Activated T-cell treated with anti-CD3 and anti-CD28 coated beads for 1 hour (primary cell): ENCODE measurements around the gene TOLLIP.
A peak's percentile ranks its signal among the peaks of the same experiment; 100 is the strongest.

Experiments used
- DNase-seq: peaks from one replicate; pipeline ENCODE4 v3.0.0-alpha.2; 2020; ENCODE audit warnings: low read depth

Gene TOLLIP

GRCh38 chr11:1310772-1311468 is 1.5 kb upstream of the TOLLIP start:
- peak; percentile 38 for DNase-seq

- DNase-seq = no peak
Observed at GRCh38 chr11:1310318-1310687, 871 bp upstream of the TOLLIP start.

GRCh38 chr11:1308743-1309497 is 512 bp downstream of the TOLLIP start:
- DNase-seq = no peak

- DNase-seq = no peak
Observed at GRCh38 chr11:1307998-1308742, 1.3 kb downstream of the TOLLIP start.

- DNase-seq = no peak
Observed at GRCh38 chr11:1307163-1307870, 2.1 kb downstream of the TOLLIP start.

- no peak for DNase-seq
Observed at GRCh38 chr11:1306186-1307162, 3.0 kb downstream of the TOLLIP start.

- no peak for DNase-seq
Observed at GRCh38 chr11:1305501-1306056, 3.9 kb downstream of the TOLLIP start.

- no peak for DNase-seq
Observed at GRCh38 chr11:1305063-1305495, 4.4 kb downstream of the TOLLIP start.

- DNase-seq = no peak
Observed at GRCh38 chr11:1304380-1304779, 5.1 kb downstream of the TOLLIP start.

GRCh38 chr11:1303973-1304372 is 5.5 kb downstream of the TOLLIP start:
- no peak for DNase-seq

GRCh38 chr11:1303126-1303821 is 6.2 kb downstream of the TOLLIP start:
- no peak for DNase-seq

- no peak for DNase-seq
Observed at GRCh38 chr11:1302461-1303125, 6.8 kb downstream of the TOLLIP start.

- no peak for DNase-seq
Observed at GRCh38 chr11:1302041-1302460, 7.4 kb downstream of the TOLLIP start.

GRCh38 chr11:1301220-1302000 is 8.0 kb downstream of the TOLLIP start:
- DNase-seq = no peak

GRCh38 chr11:1300569-1301187 is 8.8 kb downstream of the TOLLIP start:
- DNase-seq = no peak

GRCh38 chr11:1300121-1300520 is 9.3 kb downstream of the TOLLIP start:
- DNase-seq = no peak

- DNase-seq = no peak
Observed at GRCh38 chr11:1299621-1300020, 9.8 kb downstream of the TOLLIP start.
